GM12865 (cell line): Measurements from ENCODE around the gene SLC22A6.
A peak's percentile ranks its signal among the peaks of the same experiment; 100 is the strongest.

ENCODE experiments used
- DNase-seq: peaks from one replicate; pipeline ENCODE4 v3.0.0; 2010; ENCODE audit warnings: low read depth
- H3K4me3 ChIP-seq: 2 replicates; pipeline ENCODE4 v1.5.1; 2011; ENCODE audit warnings: mild to moderate bottlenecking, low read depth, low read length, control low read depth
- TF ChIP-seq, protein P1 (sequence below): IDR thresholded peaks from 2 replicates; pipeline ENCODE4 v1.5.1; 2011; ENCODE audit warnings: low read length, control low read depth, low read depth, inconsistent platforms; ENCODE audit not compliant: insufficient read depth; ENCODE audit errors: missing control alignments

The SLC22A6 gene, protein sequence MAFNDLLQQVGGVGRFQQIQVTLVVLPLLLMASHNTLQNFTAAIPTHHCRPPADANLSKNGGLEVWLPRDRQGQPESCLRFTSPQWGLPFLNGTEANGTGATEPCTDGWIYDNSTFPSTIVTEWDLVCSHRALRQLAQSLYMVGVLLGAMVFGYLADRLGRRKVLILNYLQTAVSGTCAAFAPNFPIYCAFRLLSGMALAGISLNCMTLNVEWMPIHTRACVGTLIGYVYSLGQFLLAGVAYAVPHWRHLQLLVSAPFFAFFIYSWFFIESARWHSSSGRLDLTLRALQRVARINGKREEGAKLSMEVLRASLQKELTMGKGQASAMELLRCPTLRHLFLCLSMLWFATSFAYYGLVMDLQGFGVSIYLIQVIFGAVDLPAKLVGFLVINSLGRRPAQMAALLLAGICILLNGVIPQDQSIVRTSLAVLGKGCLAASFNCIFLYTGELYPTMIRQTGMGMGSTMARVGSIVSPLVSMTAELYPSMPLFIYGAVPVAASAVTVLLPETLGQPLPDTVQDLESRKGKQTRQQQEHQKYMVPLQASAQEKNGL

DNA sequence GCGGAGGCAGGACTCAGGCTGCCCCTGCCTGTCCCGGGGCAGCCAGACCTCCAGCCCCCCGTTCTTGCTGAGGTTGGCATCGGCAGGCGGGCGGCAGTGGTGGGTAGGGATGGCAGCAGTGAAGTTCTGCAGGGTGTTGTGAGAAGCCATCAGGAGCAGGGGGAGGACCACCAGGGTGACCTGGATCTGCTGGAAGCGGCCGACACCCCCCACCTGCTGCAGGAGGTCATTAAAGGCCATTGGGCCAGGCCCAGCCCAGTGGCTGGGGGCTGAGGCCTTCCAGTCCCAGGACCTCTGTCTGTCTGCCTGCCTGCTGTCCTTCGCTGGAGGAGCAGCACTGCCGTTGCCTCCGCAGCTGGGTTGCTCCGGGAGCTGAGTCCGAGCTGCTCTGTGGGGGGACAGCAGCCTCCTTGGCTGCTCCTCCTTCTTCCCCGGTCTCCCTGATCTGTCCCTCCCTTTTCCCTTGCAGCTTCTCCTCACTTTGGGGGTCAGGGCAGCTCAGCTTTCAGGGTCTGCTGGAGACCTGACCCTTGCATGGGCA is at the start of gene SLC22A6:
Gene SLC22A6, minus strand, starts transcription at position 517 of the 541 bp plus-strand sequence. Its CDS starts 277 bp downstream, at position 240.
- DNase-seq = no peak
- H3K4me3 ChIP-seq = no peak within 1 kb of the TSS
- TF ChIP-seq, protein P1, sequence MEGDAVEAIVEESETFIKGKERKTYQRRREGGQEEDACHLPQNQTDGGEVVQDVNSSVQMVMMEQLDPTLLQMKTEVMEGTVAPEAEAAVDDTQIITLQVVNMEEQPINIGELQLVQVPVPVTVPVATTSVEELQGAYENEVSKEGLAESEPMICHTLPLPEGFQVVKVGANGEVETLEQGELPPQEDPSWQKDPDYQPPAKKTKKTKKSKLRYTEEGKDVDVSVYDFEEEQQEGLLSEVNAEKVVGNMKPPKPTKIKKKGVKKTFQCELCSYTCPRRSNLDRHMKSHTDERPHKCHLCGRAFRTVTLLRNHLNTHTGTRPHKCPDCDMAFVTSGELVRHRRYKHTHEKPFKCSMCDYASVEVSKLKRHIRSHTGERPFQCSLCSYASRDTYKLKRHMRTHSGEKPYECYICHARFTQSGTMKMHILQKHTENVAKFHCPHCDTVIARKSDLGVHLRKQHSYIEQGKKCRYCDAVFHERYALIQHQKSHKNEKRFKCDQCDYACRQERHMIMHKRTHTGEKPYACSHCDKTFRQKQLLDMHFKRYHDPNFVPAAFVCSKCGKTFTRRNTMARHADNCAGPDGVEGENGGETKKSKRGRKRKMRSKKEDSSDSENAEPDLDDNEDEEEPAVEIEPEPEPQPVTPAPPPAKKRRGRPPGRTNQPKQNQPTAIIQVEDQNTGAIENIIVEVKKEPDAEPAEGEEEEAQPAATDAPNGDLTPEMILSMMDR = no peak

DNA sequence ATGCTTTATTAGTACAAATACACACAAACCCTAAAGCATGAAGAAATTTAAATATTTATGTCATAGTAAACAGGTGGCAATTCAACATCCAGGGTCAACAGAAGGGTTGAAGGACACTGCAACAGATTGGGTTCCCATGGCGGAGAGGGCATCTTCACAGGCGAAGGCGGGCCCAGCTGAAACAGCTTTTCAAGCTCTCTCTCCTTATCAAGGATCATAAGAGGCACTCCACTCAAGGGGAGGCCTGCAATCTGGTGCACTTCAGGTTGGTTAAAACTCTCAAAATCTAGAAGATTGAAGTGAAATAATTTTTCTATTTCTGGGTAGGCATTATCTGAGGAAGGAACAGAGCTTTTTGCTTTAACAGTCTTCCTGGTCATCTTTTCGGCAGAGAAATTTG is 47.7 kb upstream of the SLC22A6 start:
- no peak overlapping the region for H3K4me3 ChIP-seq
- DNase-seq = no peak
- TF ChIP-seq, protein P1 = no peak

DNA sequence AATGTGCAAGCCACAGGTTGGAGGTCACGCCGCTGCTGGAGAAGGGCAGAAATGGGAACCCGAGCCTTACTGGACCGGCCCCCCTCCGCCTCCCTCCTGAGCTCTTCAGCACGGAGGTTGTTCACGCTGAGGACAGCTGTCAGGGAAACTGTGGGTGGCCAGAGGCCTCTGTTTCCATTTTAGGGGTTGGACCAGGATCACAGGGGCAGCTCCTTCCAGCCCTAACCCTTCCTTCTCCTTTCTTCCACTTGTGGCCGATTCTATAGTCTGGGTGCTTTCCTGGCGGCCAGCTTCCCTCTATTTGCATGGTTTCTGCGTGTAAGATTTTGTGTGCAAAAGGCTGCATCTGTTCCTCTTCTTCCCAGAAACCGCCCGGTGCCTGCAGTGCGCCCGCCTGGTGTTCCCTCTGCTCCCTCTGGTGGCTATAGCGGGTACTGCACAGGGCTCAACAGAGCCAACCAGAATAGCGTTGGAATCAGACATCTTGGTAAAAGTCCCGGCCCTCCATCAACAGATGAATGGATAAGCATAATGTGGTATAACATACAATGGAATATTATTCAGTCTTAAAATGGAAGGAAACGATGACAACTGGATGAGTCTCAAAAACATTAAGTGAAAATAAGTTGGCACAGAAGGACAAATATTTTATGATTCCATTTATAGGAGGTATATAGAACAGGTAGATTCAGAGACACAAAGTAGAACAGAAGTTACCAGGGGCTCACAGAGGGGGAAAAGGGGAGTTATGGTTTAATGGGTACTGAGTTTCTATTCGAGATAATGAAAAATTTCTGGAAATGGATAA is 39.3 kb upstream of the SLC22A6 start:
- TF ChIP-seq, protein P1 = peak; percentile 99
- no peak overlapping the region for H3K4me3 ChIP-seq
- DNase-seq = peak; percentile 71

DNA sequence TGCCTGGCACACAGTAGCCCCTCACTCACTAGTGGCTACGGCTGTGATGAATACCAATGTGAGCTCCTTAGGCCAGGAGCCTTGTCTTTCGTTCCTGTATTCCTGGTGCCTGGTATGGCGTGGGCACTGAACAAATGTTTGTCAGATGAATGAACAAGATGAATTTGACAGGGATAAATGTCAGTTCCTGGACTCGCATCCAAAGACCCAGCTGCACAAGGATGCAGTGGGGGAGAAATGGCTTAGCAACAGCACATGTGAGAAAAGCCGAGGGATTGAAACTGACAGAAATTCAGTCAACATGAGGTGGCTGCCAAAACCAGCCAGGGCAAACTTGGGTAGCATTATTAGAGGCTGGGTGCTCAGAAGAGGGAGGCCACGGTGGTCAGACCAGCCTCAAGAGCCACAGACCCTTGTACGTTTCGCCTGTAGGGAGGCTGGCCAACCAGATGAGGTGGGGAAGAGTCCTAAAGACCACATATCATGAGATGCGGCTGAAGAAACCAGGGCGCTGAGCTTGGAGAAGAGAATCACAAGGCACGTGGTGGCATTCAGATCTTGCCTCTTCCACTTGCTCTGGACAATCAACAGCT is 38.6 kb upstream of the SLC22A6 start:
- no peak overlapping the region for H3K4me3 ChIP-seq
- no peak for DNase-seq
- TF ChIP-seq, protein P1 = no peak

DNA sequence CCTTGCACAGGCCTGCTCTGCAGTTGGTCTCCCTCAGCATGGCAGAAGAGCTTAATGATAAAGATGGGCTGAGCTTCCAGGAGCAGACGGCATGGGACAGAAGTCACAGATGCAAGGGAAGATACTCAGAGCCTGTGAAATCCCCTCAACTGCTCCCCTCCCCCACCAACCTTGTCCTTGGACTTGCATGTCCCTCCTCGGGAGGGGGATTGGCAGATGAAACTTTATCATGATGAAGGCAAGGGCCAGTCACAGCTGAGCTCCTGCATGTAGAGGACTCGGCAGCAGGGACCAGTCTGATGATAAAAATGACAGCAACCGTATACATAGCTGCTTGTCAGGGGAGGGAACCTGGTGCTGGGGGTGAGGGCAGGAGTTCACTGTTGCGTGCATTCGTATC is 37.7 kb upstream of the SLC22A6 start:
- H3K4me3 ChIP-seq = no peak overlapping the region
- DNase-seq = no peak
- TF ChIP-seq, protein P1 = no peak

DNA sequence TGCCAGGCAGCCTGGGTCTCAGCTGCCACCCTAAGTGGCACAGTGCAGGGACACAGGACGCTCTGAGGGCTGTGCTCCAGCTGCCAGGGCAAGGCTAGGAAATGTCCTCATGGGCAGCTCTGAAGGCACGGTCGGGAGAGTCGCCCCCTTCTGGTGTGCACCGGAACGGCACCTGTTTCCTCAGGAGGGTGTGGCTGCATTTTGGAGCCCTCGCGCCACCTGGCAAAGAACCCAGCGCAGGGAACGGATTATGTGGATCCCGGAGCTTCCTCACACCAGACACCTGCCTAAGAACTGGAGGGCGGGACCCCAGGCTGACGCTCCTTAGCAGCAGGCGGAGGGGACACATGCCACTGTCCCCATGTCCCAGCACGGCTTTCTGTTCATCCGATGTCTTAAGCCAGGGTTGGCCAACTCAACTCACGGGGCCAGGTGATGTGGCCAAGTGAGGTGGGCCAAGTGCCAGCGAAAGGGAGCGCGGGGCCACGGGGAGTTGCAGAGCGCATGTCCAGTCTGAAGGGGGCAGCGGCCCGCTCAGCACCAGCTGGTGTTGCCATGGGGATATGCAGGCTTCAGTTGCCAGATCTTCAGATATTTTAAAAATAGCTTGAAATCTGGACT is 36.0 kb upstream of the SLC22A6 start:
- peak; percentile 17 for DNase-seq
- no peak overlapping the region for H3K4me3 ChIP-seq
- TF ChIP-seq, protein P1 = peak; percentile 59
